Measurements from ENCODE around the gene FOXP1.

GRCh38 chr3:71070497-71071463 lies 512.7 kb downstream of the FOXP1 start:
- TF ChIP-seq CTCF (IDR thresholded peaks at IDR 0.05) (no peak), POLR2A (IDR thresholded peaks at IDR 0.05) (no peak)
